ENCODE measurements around the gene RD3L.

The RD3L gene

DNA sequence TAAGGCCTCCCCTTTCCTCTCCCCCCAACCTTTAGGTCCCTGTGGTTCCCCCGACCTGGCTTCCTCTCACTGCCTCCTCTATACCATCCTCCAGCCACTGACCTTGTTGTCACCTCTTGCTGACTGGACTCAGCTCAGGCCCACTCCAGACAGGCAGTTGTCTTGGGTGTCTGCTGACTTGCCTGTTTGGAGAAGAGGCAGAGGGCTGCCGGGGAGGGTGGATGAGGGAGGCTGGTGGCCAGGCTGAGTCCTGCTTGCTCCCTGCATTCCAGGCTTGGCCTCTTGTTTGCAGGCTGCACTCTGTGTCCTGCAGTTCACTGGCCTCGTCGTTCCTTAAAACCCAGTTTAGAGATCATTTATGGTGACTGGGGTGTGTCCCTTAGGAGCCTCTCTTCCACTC is 31.0 kb upstream of the RD3L start:
- DNase-seq (ENCODE audit: low read depth), result no peak
- TF ChIP-seq, protein P1, sequence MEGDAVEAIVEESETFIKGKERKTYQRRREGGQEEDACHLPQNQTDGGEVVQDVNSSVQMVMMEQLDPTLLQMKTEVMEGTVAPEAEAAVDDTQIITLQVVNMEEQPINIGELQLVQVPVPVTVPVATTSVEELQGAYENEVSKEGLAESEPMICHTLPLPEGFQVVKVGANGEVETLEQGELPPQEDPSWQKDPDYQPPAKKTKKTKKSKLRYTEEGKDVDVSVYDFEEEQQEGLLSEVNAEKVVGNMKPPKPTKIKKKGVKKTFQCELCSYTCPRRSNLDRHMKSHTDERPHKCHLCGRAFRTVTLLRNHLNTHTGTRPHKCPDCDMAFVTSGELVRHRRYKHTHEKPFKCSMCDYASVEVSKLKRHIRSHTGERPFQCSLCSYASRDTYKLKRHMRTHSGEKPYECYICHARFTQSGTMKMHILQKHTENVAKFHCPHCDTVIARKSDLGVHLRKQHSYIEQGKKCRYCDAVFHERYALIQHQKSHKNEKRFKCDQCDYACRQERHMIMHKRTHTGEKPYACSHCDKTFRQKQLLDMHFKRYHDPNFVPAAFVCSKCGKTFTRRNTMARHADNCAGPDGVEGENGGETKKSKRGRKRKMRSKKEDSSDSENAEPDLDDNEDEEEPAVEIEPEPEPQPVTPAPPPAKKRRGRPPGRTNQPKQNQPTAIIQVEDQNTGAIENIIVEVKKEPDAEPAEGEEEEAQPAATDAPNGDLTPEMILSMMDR (IDR thresholded peaks at IDR 0.05; ENCODE audit: insufficient read depth, low read depth, low read length, missing control alignments), result no peak

DNA sequence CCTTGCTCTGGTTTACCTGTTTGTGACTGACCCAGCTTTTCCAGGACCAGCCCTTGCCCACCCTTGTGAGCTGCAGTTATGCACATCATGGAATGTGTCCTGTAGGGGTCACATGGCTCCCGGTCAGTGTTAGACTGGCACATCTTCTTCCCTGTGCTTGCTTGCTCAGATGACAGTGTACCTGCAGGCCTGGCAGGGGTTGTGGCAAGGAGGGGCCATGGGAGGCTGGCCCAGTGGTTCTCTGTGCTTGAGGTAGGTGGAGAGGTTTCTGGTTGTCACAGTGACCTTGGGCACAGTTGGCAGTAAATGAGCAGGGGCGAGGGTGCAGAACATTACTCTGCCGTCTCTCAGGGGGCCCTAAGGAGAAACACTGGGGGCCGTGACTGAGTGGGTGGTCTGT is 27.6 kb upstream of the RD3L start:
- no peak for DNase-seq (ENCODE audit: low read depth)
- H3K4me3 ChIP-seq (ENCODE audit: low read depth, low read length), result no peak overlapping the region
- TF ChIP-seq, protein P1 (IDR thresholded peaks at IDR 0.05; ENCODE audit: insufficient read depth, low read depth, low read length, missing control alignments), result no peak

More for the DNA sequence above, 31.0 kb upstream of the RD3L start:
- H3K4me3 ChIP-seq (ENCODE audit: low read depth, low read length), result no peak overlapping the region

DNA sequence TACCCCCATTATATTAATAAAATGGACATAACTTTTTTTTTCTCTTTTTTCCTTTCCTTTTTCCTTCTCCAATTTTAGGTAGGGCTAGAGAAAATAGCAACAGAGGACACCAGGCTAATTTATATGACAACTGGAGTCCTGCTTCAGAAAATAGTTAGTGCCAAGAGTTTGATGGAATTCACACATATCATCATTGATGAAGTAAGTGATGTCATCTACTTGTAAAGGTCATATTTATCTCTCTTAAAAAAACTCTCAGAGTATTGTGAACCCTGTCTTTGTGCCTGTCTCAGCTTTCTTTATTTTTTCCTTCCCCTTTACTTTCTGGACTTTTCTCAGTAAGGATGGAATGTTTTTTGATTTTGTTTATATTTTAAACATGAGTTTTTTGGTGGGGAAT is 24.3 kb upstream of the RD3L start:
- no peak for DNase-seq (ENCODE audit: low read depth)
- TF ChIP-seq, protein P1 (IDR thresholded peaks at IDR 0.05; ENCODE audit: insufficient read depth, low read depth, low read length, missing control alignments), result no peak
- no peak overlapping the region for H3K4me3 ChIP-seq (ENCODE audit: low read depth, low read length)

DNA sequence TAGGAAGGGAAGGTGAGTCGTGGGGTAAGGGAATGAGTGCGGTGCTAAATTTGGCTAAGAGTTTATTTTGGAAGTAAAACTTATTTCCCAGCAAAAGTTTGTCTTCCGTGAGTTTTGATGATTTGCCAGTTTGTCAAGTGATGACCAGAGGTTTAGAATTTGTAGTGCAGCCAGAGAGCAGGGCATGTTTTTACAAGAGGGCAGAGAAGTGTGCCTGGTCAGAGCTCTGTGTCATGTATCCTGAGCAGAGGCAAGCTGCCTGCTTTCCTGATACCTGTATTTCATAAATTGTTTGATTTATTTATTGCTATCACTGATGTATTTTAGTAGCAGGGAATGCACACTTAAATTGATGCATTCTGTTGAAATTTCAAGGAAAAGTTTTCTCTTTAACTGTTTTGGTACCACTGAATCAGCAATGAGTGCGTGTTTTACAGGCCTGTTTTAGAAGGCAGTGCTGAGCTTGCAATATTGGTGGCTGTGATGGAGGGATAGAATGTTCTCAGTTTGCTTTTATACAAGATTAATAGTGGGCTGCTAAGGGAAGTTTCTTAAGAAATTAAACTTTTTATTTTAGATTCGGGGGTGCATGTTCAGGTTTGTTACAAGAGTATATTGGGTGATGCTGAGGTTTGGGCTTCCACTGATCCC is 19.7 kb upstream of the RD3L start:
- no peak overlapping the region for H3K4me3 ChIP-seq (ENCODE audit: low read depth, low read length)
- no peak for DNase-seq (ENCODE audit: low read depth)
- TF ChIP-seq, protein P1 (IDR thresholded peaks at IDR 0.05; ENCODE audit: insufficient read depth, low read depth, low read length, missing control alignments), result no peak

DNA sequence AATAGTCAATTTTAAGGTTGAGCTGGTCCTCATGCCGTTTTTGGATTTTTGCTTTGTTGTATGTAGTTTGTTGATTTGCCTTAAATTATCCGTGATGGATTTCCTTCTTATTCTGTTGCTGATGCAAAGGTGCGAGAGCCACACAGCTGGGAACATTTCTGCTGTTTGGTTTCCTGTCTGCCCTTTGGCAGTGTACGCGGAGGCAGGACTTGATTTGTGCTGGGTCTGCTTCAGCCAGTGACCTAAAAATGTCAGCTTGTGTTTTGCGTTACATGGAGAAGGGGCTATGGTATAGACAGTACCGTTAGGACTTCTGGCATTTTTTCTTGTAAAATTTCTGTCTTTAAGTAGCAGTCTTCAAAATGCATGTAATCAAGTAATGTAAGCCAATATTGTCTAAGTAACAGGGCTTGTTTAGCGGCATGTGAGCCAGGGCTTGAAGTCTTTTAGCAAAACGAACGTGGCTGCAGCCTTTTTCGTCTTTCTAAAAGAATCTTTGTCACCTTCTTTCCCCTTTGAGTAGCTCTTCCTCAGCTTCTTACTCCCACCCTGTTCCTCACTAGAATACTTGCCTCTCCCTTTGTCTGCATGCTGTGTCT is 18.2 kb upstream of the RD3L start:
- DNase-seq (ENCODE audit: low read depth), result no peak
- TF ChIP-seq, protein P1 (IDR thresholded peaks at IDR 0.05; ENCODE audit: insufficient read depth, low read depth, low read length, missing control alignments), result no peak
- no peak overlapping the region for H3K4me3 ChIP-seq (ENCODE audit: low read depth, low read length)

DNA sequence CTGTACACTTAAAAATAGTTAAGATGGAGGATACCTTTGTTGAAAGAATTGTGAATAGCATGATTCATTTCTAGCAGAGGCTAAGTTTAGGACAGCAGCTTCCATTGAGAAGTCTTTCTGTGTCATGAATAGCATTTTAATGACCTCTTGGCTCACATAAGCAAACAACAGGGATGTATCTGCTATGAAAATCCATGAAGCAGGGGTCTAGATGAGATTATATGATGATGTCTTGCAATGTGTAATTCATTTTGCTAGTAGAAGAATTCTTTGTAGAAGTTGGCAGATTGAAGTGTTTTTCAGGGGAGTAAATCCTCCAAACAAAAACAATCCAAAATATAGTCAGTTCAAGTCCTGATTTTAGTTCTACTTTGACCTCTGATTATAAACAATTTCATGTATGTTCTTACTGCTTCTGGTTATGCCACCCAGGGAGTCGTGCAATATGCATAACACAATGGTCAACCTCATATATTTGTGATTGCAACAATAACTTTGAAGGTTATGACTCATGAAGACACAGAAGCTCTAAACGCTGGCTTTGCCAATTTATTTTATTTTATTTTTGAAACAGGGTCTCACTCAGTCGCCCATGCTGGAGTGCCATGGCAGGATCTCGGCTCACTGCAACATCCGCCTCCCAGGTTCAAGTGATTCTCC is 6.9 kb upstream of the RD3L start:
- TF ChIP-seq, protein P1 (IDR thresholded peaks at IDR 0.05; ENCODE audit: insufficient read depth, low read depth, low read length, missing control alignments), result no peak
- DNase-seq (ENCODE audit: low read depth), result no peak
- H3K4me3 ChIP-seq (ENCODE audit: low read depth, low read length), result no peak overlapping the region
